K562 (cell line): Measurements from ENCODE around the gene EGFR. TPM values are rescaled to one million over a fixed set of nuclear protein-coding genes. Genes with fewer than 3 reads are reported as not detected.

Source experiments
- ATAC-seq: fragments of 200-7000 bp; cut with Tn5 transposase; 3 replicates; pipeline ENCODE4 v1.9.1; 2020; ENCODE audit warnings: moderate library complexity
- BruUV-seq: library from RNA; stranded (reverse); fragments of 400-500 nt; replicated peaks from 2 replicates; lab custom pipeline; 2021; lab: Mats Ljungman, UMichigan
- CTCF ChIA-PET: fragments of 300-600 bp; formaldehyde crosslinking; extraction: SDS; loops from one replicate; lab custom pipeline; 2021; ENCODE audit warnings: low intra/inter-chr PET ratio; lab: Yijun Ruan, JAX
- POLR2A ChIA-PET: fragments of 300-600, 350-650 bp; sonication (Branson Sonifier 250); formaldehyde crosslinking; extraction: SDS; loops from one replicate; lab custom pipeline; 2021; ENCODE audit warnings: antibody characterized with exemption, inconsistent platforms; lab: Yijun Ruan, JAX
- DNase-seq, 4 experiments: peaks; one replicate each; pipeline versions ENCODE4 v3.0.0 to v3.0.0-alpha.2; 2011 to 2018; ENCODE audit warnings: low spot score in 3 of 4, mixed read lengths in 3 of 4; ENCODE audit errors: extremely low read depth in 1 of 4
- FAIRE-seq: peaks from 2 replicates; lab custom pipeline; 2011; peaks lifted over from hg19 to GRCh38; lab: Jason Lieb, UNC
- H2AFZ ChIP-seq: 2 replicates; pipeline ENCODE4 v1.6.0; 2011; ENCODE audit warnings: low read depth, low read length, control low read depth, inconsistent platforms
- H3K27ac ChIP-seq: fragments of 200-600 bp; 3 replicates; pipeline ENCODE4 v1.8.0; 2011; ENCODE audit warnings: low read depth, mild to moderate bottlenecking, control low read depth, inconsistent platforms, low read length, moderate library complexity, mixed read lengths; ENCODE audit errors: extremely low read depth
- H3K27me3 ChIP-seq, 2 experiments: fragments of 300-600 bp in 1 of 2; 2 replicates in 1 of 2; 3 replicates in 1 of 2; pipeline versions ENCODE4 v1.6.0 to v1.8.0; 2011; ENCODE audit warnings: inconsistent platforms in 2 of 2, low read length in 2 of 2, mild to moderate bottlenecking in 1 of 2, mixed read lengths in 1 of 2, moderate library complexity in 1 of 2; ENCODE audit not compliant: control insufficient read depth in 2 of 2, insufficient read depth in 2 of 2
- H3K36me3 ChIP-seq: fragments of 300-600 bp; 3 replicates; pipeline ENCODE4 v1.8.0; 2011; ENCODE audit warnings: mild to moderate bottlenecking, low read length, inconsistent platforms; ENCODE audit not compliant: control insufficient read depth, insufficient read depth
- H3K4me1 ChIP-seq, 2 experiments: fragments of 200-600 bp in 1 of 2; replicated peaks in 1 of 2; 2 replicates in 1 of 2; 3 replicates in 1 of 2; pipeline versions ENCODE4 v1.5.1 to v1.8.0; 2011; ENCODE audit warnings: inconsistent platforms in 2 of 2, low read length in 2 of 2, mild to moderate bottlenecking in 1 of 2, mixed read lengths in 1 of 2, moderate library complexity in 1 of 2; ENCODE audit not compliant: control insufficient read depth in 2 of 2, insufficient read depth in 2 of 2
- H3K4me2 ChIP-seq: 2 replicates; pipeline ENCODE4 v1.6.1; 2011; ENCODE audit warnings: low read length, control low read depth, inconsistent platforms, mixed read lengths; ENCODE audit not compliant: insufficient read depth
- H3K4me3 ChIP-seq: fragments of 200-600 bp; sonication (generic), shearing (Covaris generic); 2 replicates; pipeline ENCODE4 v1.5.1; 2016; ENCODE audit warnings: control low read depth, inconsistent platforms
- H3K79me2 ChIP-seq: fragments of 200-600 bp; 3 replicates; pipeline ENCODE4 v1.8.0; 2011; ENCODE audit warnings: low read length, inconsistent platforms; ENCODE audit not compliant: control insufficient read depth, insufficient read depth
- H3K9ac ChIP-seq, 2 experiments: 2 replicates each; pipeline versions ENCODE4 v1.6.0 to v1.6.1; 2011; ENCODE audit warnings: low read depth in 2 of 2, low read length in 2 of 2, control low read depth in 1 of 2, inconsistent platforms in 1 of 2, mild to moderate bottlenecking in 1 of 2, mixed read lengths in 1 of 2; ENCODE audit not compliant: insufficient read depth in 1 of 2
- H3K9me1 ChIP-seq: one replicate; pipeline ENCODE4 v1.6.0; 2011; ENCODE audit warnings: inconsistent platforms, mild to moderate bottlenecking, low read length, moderate library complexity; ENCODE audit not compliant: control insufficient read depth, insufficient read depth
- H3K9me3 ChIP-seq: replicated peaks from 2 replicates; pipeline ENCODE4 v1.5.1; 2011; ENCODE audit warnings: low read depth, low read length, inconsistent platforms; ENCODE audit not compliant: control insufficient read depth, insufficient read depth
- H4K20me1 ChIP-seq: replicated peaks from 2 replicates; pipeline ENCODE4 v1.6.1; 2011; ENCODE audit warnings: low read length, inconsistent platforms, mixed read lengths; ENCODE audit not compliant: control insufficient read depth, insufficient read depth
- CBX5 ChIP-seq: IDR thresholded peaks from 2 replicates; pipeline ENCODE4 v1.6.1; 2014; ENCODE audit warnings: low read depth, borderline replicate concordance
- CHD2 ChIP-seq: IDR thresholded peaks from 2 replicates; pipeline ENCODE4 v1.6.1; 2011; ENCODE audit warnings: low read depth, low read length
- COPS2 ChIP-seq: fragments of 450-650 bp; conservative IDR thresholded peaks from 2 replicates; pipeline ENCODE4 v1.6.1; 2016; ENCODE audit warnings: mild to moderate bottlenecking, moderate library complexity
- GATA2 ChIP-seq: sonication (generic); formaldehyde crosslinking; IDR thresholded peaks from 2 replicates; pipeline ENCODE4 v1.4.0; 2020; ENCODE audit warnings: mild to moderate bottlenecking, missing genetic modification reagents
- NUFIP1 ChIP-seq: fragments of 450-650 bp; IDR thresholded peaks from 2 replicates; pipeline ENCODE4 v1.6.1; 2018; ENCODE audit not compliant: partially characterized antibody
- SREBF1 ChIP-seq: fragments of 150-350 bp; IDR thresholded peaks from 2 replicates; pipeline ENCODE4 v1.6.1; 2014; ENCODE audit warnings: antibody characterized with exemption, low read depth, low read length, borderline replicate concordance
- THAP12 ChIP-seq: fragments of 250-450 bp; sonication (Bioruptor Pico); IDR thresholded peaks from 2 replicates; pipeline ENCODE4 v1.9.0; 2021; ENCODE audit warnings: mild to moderate bottlenecking, inconsistent platforms
- WGBS: fragments of 100-300 bp; shearing (Covaris generic); methylation state at CpG from one replicate; pipeline ENCODE4 v1.1.6; 2016; ENCODE audit warnings: low coverage, mixed read lengths; ENCODE audit not compliant: insufficient coverage; ENCODE audit errors: missing lambda C conversion rate; 5-methylcytosine and 5-hydroxymethylcytosine counted together
- in situ Hi-C: fragments of 300-500 bp; cut with MboI; formaldehyde crosslinking; loops from 4 replicates; pipeline ENCODE4 v1.15.0; 2018; ENCODE audit warnings: inconsistent platforms, mixed read lengths
- intact Hi-C: fragments of 100-400 bp; cut with micrococcal nuclease; formaldehyde crosslinking; loops from 2 replicates; pipeline ENCODE4 v1.14.2; 2022
- polyA plus RNA-seq, 8 experiments: library from polyadenylated mRNA; depleted of rRNA in 4 of 8; stranded (reverse) in 5 of 8; unstranded in 3 of 8; fragments of >200 nt; fragmentation: Nextera tagmentation in 2 of 8; fragmentation: Illumina TruSeq in 1 of 8; extraction: Ambion mirVana in 2 of 8; extraction: Trizol in 1 of 8; gene quantifications; 2 replicates each; pipeline versions ENCODE4 v1.2.1 to v1.2.3, GENCODE V29; 2011 to 2014; ENCODE audit warnings: inconsistent platforms in 1 of 8, missing spikeins in 1 of 8
- total RNA-seq, 7 experiments: library from RNA; depleted of rRNA in 6 of 7; stranded (reverse); fragments of >200 nt in 6 of 7; fragmentation: Illumina TruSeq in 2 of 7; extraction: Trizol in 2 of 7; gene quantifications; 2 replicates each; pipeline versions ENCODE4 v1.2.1 to v1.2.3, GENCODE V29; 2011 to 2021; ENCODE audit warnings: low replicate concordance in 1 of 7

Gene EGFR
- total and polyA plus RNA-seq, 9 of the 15 experiments (the other 6 are each of a cell fraction or from before 2014, with no cell fraction given) = 0.13 TPM; not detected in 8

GRCh38 chr7:55164527-55164926 lies 145.7 kb downstream of the EGFR start:
- DNase-seq (no peak), ATAC-seq (no peak), FAIRE-seq (no peak)
- no peak overlapping the region for H3K4me2 ChIP-seq
- H3K9me3 ChIP-seq = no peaks in the 10 kb centered on the region
- H3K27ac ChIP-seq = no peak overlapping the region
- H3K27me3 ChIP-seq = peaks cover 2 to 21% of the 10 kb centered on the region in 2 experiments; a peak in 3 of 5 replicates
- no peak overlapping the region for H3K9ac ChIP-seq
- in situ Hi-C loops = no loop called here
- CTCF ChIA-PET = no interaction called here
- intact Hi-C loops = no loop called here
- TF ChIP-seq THAP12 (CRISPR knock-in tag) = no peak
- TF ChIP-seq SREBF1 = no peak
- TF ChIP-seq CBX5 = no peak
- TF ChIP-seq GATA2 (CRISPR knock-in tag) = no peak
- no peak for TF ChIP-seq CHD2
- TF ChIP-seq COPS2 = no peak
- TF ChIP-seq NUFIP1 = no peak
- H3K79me2 ChIP-seq = no peaks in the 10 kb centered on the region
- no peaks in the 10 kb centered on the region for H3K9me1 ChIP-seq
- H2AFZ ChIP-seq = no peak overlapping the region
- H4K20me1 ChIP-seq = no peaks in the 10 kb centered on the region
- BruUV-seq = no TSS peak
- WGBS = 0% methylated on average over 2 of the region's 2 CpGs
- POLR2A ChIA-PET = no interaction called here
- no peak overlapping the region for H3K4me3 ChIP-seq
- H3K36me3 ChIP-seq = no peaks in the 10 kb centered on the region
- no peaks in the 10 kb centered on the region for H3K4me1 ChIP-seq
